GM18907 (cell line): Measurements from ENCODE around the gene SLC26A6.

Experiments used
- ATAC-seq: cut with Tn5 transposase; IDR thresholded peaks from one replicate; pipeline ENCODE4 v1.9.1; 2021; ENCODE audit warnings: mild to moderate bottlenecking, moderate library complexity; ENCODE audit not compliant: unreplicated experiment

SLC26A6 gene

GRCh38 chr3:48599509-48600285 lies 35.6 kb downstream of the SLC26A6 start:
- no peak for ATAC-seq

DNA sequence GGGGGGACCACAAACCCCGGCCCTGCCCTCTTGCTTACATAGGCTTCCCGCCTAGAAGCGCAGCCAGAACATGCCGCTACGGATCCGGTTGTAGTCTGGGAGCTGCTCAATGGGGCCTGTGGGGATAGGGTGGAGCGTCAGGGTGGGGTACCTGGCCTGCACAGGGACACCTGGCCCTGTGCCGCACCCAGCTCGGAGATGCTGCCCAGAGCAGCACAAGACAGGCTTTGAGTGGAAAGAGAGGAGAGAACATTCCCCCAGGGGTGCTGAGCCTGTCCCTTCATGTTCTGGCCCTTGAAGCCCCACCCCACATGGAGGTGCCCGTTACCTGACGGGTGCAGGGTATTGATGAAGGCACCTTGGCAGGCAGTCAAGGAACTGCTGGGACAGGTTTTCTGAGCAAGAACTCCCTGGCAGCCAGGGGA lies 36.2 kb downstream of the SLC26A6 start:
- no peak for ATAC-seq

DNA sequence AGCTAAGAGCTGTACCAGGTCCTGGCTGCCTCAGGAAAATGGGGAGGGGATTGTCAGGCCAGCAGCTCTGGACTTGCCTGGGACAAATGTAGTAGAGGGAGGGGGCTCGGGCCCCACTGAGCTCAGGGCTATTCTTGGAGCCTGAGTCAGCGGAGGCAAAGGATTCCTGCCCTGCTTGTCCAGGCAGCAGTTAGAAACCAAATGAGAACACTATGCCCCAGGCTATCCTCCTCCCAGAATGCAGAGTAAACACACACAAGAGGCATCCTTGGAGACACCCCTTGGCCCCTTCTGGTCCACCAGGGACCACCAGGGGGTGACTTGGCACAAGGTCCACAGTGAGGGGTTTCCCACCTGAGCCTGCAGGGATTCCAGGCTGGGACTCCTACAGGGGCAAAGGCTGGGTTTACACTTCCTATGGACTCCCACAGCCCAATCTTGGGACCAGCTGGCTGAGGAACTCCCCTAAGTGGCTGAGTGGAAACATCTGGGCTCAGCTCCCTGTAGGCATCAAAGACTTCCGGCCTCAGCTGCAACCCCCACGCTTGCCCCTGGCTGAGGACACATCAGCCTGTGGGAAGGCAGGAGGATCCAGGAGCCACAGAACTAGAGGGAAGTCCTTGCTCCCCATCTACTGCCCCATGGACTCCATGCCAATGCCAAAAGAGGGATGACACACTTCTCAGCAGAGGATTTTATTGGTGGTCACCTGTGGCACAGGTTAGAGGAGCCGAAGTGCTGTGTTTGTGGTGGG lies 36.8 kb downstream of the SLC26A6 start:
- ATAC-seq: no peak

DNA sequence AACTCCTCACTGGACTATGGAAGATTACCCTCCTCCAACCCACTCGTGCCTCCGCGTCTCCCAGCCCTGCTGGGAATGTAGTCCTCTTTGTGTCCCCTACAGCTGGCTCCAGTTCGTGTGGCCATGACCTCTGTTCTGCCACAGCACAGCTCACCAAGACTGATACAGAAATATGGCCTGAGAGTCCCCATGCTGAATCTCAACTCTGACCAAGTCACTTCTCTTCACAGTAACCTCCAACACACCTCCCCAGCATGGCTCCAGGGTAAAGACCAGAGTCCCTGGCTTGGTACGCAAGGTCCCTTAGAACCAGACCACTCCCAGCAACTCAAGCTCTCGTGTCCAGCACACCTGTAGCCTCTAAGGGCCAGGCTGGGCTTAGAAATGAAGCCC lies 37.9 kb downstream of the SLC26A6 start:
- ATAC-seq: no peak

DNA sequence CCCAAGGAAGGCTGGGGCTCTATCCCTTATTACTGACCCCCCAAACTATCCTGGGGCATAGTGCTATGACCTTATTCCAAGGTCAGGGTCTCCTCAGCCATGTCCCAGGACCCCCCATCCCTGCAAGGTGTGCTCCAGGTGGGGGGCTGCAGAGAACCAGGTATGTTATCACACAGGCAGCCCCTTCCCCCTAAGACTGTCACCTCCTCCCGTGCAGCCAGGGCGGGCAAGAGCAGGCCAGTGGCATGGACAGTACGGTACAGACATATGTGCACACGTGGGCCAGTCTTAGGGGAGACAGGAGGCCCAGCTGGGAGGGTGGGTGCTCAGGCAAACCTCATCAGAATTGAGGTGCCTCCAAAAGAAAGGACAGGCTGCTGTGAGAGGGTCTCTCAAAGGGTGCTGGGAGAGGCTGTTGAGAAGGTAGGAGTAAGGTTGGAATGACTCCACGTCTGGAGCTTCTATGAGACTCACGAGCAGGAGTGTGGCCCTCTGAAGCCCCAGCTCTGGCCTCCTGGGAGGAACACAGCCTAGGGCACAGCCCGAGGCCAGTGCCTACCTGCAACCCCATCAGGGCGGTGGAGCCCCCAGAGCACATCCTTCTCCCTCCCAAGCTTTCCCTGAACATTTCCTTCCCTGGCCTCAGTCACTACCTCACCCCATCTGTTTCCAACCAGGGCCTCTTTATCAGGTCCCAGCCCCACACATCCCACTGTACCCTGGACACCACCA lies 38.4 kb downstream of the SLC26A6 start:
- ATAC-seq: no peak

DNA sequence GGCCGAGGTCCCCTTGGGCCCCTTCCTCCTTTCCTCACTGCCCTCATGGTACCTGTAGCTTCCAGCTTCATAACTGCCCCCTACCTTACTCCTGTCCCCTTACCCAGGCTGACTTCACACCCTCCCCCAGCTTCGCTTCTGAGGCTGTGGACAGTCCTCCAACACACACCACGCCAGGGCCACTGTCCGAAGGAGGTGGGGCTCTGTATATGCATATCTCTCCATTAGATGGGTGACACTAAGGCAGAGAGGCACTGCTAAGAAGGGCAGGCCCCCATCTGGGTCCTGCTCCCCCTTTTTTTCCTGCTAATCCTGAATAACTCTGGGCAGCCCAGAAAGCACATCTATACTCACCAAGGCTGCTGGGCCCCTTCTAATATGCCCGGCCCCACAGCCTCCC lies 39.1 kb downstream of the SLC26A6 start:
- ATAC-seq: no peak

DNA sequence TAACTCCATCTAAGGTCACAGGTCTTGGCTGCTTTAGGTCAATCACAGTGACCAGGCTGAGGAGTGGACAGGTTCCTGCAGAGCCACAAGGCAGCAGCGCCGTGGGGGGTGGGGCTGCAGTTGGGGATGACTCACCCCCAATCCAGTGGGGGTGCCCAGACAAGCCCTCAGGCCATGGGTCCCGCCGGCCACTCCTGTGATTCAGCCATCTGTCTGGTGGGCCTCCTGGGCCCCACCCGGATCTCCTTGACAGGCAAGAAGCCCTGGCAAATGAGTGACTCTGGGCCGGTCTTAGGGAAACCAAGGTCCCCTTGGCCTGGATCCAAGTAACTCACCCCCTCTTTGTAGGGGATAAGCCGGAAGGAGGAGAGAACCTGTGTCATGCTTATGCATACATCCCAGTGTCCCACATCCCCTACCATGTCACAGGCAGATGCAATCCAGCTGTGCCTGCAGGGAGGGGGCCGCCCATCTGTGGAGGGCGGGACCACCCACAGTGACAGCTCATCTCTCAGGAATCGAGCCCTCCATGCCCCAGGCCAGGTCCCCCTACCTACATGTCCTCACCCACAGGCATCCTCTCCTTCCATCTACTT lies 39.6 kb downstream of the SLC26A6 start:
- ATAC-seq: no peak

DNA sequence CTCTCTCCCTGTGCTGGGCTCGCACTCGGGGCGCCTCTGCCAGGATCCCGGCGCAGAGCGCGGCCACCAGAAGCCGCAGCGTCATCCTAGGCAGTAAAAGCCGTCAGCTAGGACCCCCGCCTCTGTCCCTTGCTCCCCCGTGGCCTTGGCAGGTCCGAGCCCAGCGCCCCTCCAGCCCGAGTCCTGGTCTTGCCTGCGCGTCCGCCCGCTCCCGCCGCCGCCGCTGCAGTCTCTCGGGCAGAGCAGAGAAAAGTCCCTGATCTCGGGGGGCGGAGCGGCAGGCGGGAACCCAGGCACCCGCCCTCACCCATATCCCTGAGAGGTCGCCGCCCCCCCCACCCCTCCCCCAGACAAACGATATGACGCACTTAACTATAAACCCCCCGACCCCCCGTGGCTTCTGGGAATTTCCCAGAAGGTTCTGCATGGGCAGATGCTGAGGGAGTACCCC lies 40.2 kb downstream of the SLC26A6 start, which contains the start of gene COL7A1:
COL7A1 (minus strand) TSS at position 255 of the 451 bp plus-strand sequence; CDS start at position 85, 170 bp downstream.
- ATAC-seq: no peak

- ATAC-seq: no peak
These were observed 40.7 kb downstream of the SLC26A6 start for GRCh38 chr3:48594417-48595049.

DNA sequence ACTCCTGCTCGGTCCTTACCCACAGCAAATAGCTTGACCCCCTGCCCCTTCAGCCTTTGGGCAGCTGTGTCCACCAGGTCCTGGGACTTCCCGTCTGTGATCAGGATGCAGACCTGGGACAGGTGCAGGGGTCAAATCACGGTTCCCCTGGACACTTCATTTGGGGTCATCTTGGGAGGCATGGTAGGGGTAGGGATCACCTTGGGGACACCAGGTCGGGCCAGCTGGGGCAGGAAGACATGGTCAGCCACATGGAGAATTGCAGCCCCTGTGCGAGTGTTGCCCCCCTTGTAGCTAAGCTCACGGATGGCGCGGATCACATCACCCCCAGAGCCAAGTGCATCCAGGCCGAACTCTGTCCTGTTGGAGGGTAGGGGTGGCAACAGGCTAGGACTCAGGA lies 41.9 kb downstream of the SLC26A6 start:
- ATAC-seq: no peak

DNA sequence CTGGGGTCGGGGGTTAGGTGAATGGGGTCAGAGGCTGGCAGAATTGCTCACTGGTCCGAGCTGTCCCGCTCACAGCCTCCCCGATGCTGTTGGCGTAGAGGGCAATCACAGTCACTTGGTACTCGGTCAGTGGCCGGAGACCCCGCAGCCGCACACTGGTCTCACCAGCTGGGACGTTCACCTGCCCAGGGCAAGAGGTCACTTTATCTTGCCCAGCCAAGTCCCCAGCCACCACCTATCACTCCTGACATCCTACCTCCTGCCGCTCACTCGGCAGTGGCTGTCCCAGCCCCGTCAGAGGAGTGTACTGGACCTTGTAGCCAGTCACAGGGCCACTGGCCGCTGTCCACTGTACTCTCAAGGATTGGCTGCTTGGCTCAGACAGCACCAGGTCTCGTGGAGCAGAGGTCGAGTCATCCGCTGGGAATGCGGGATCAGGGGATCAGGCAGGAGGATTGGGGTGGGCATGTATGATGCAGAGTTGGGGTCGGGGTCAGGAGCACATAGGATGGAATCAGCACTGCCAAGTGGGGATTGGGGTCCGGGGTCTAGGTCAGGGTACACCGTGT lies 42.7 kb downstream of the SLC26A6 start:
- no peak for ATAC-seq

DNA sequence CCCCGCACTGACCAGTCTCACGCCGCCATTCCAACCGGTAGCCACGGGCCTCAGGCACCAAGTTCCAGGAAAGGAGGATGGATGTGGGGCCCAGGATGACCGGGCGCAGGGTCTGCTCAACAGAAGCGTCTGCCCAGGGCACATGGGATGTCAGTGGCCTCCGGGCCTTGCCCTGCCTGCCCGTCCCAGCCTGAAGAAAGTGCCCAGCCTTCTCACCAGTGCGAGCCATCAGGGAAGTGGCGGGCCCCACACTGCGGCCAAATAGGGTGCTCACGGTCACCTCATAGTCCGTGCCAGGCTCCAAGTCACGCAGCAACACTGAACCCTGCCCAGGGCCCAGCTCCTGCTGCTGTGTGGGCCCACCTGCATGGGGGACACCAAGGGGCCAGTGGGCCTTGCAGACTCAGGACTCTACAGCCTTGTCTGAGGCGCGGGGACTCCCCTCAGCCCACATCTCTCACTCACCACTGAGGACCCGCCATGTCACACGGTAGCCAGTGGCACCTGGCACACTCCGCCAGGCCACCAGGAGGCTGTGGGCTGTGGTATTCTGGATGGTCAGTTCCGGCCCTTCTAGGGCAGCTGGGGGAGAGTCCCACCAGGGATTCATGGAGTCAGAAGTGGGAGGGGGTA lies 43.3 kb downstream of the SLC26A6 start:
- ATAC-seq: no peak

DNA sequence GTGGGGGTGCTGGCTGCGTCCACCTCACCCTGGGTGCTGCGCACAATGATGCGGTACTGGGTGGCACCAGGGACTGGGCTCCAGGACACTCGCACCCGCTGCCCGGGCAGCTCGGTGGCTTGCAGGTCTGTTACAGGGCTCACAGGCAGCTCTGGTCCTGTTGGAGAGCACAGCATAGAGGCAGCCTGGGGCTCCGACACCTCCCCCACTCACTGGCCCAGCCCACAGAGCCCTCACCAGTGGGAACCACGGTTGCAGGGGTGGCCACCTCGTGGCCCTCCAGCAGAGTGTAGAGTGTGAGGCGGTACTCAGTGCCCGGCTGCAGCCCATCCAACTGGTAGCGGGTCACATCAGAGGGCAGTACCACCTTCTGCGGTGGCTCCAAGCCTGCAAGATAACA lies 43.8 kb downstream of the SLC26A6 start:
- no peak for ATAC-seq

DNA sequence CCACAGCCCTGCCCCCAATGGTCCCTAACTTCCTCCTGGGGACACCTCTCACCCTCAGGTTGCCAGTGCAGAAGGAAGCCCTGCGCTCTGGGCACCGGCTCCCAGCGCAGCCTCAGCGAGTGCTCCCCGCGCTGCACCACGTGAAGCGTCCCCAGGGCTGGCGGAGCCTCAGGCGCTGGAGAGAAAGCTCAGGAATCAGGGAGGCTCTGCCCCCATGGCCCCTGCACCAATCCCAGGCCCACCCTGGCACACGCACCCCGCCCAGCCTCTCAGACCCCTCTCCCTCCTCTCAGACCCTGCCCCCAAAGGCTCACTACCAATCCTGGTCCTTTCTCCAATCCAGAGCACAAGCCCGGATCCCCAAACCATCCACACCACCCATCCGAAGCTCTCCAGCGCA lies 47.0 kb downstream of the SLC26A6 start:
- ATAC-seq: no peak

GRCh38 chr3:48587686-48588085 lies 47.6 kb downstream of the SLC26A6 start:
- no peak for ATAC-seq

- ATAC-seq: no peak
These were observed 49.9 kb downstream of the SLC26A6 start for GRCh38 chr3:48585411-48585810.

DNA sequence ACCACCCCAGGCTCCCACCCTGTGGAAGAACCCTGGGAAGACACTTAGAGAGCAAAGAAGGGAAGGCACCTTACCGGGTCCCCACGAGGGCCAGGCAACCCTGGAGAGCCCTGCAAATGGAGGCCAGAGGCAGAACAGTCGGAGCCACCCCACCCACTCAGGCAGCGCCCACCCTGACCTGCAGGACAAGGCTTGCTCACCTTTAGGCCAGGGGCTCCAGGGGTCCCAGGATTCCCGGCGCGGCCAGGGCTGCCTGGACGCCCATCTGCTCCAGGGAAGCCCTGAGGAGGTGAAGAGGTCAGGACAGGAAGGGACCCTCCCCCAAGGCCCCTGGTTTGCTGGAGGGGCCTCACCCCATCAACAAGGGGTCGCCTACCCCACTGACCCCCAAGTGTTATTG lies 50.4 kb downstream of the SLC26A6 start:
- no peak for ATAC-seq

- ATAC-seq: no peak
These were observed 53.4 kb downstream of the SLC26A6 start for GRCh38 chr3:48581621-48582481.

GRCh38 chr3:48576647-48577046 lies 58.6 kb downstream of the SLC26A6 start:
- ATAC-seq: no peak
